Cardiac muscle cell (in vitro differentiated cells and primary cell): Measurements from ENCODE around the gene CEP78. TPM values are rescaled to one million over a fixed set of nuclear protein-coding genes. Genes with fewer than 3 reads are reported as not detected.
A peak's percentile ranks its signal among the peaks of the same experiment; 100 is the strongest.

Experiments used
- DNase-seq, 2 donors: peaks; one replicate each; pipeline versions ENCODE4 v3.0.0 to v3.0.0-alpha.2; 2010 to 2017; ENCODE audit warnings: low read depth in 1 of 2, low spot score in 1 of 2
- H3K27ac ChIP-seq: fragments of 200-600 bp; sonication (generic); 2 replicates; pipeline ENCODE4 v1.5.1; 2016
- H3K27me3 ChIP-seq: fragments of 200-600 bp; sonication (generic); 2 replicates; pipeline ENCODE4 v1.6.0; 2016; ENCODE audit warnings: control low read depth
- H3K36me3 ChIP-seq: fragments of 200-600 bp; sonication (generic); 2 replicates; pipeline ENCODE4 v1.5.1; 2016; ENCODE audit warnings: control low read depth
- H3K4me1 ChIP-seq: fragments of 200-600 bp; sonication (generic); 2 replicates; pipeline ENCODE4 v1.8.1; 2017; ENCODE audit warnings: low read depth, mild to moderate bottlenecking, mixed run types
- H3K4me3 ChIP-seq: fragments of 200-600 bp; sonication (generic); 2 replicates; pipeline ENCODE4 v1.5.1; 2016; ENCODE audit warnings: mild to moderate bottlenecking
- H3K9me3 ChIP-seq: fragments of 200-600 bp; sonication (generic); 2 replicates; pipeline ENCODE4 v1.5.1; 2017; ENCODE audit warnings: low read depth, mild to moderate bottlenecking, control low read depth
- CTCF ChIP-seq: IDR thresholded peaks from 2 replicates; pipeline ENCODE4 v1.5.1; 2012; ENCODE audit warnings: low read depth, mild to moderate bottlenecking, low read length
- polyA plus RNA-seq: library from polyadenylated mRNA; unstranded; fragments of >200 nt; fragmentation: Nextera tagmentation; extraction: Ambion mirVana; gene quantifications from 2 replicates; pipeline ENCODE4 v1.2.1, GENCODE V29; 2016
- total RNA-seq: library from RNA; depleted of rRNA; stranded (reverse); fragments of >200 nt; gene quantifications from 2 replicates; pipeline ENCODE4 v1.2.3, GENCODE V29; 2016

Gene CEP78
- 23.9 and 31.9 TPM in 2 replicates for total RNA-seq
- polyA plus RNA-seq, result 14.7 and 20.9 TPM in 2 replicates

GRCh38 chr9:78235762-78236550, at the start of gene CEP78:
CEP78 (plus strand) TSS chr9:78236075; CDS start chr9:78236351, 276 bp downstream.
- Histone ChIP-seq H3K27me3 (no peaks in the 10 kb centered on the region), H3K36me3 (peaks cover 8% of the 10 kb centered on the region), H3K27ac (peak within 1 kb of the TSS; percentile 85), H3K4me1 (no peaks in the 10 kb centered on the region), H3K9me3 (no peaks in the 10 kb centered on the region), H3K4me3 (peak within 1 kb of the TSS; percentile 84)
- TF ChIP-seq CTCF, result no peak
- peak; percentile 96 to 97 for DNase-seq

GRCh38 chr9:78187763-78188484, 48.0 kb upstream of the CEP78 start:
- H3K27me3 ChIP-seq, result no peaks in the 10 kb centered on the region
- H3K4me3 ChIP-seq, result no peak overlapping the region
- no peaks in the 10 kb centered on the region for H3K4me1 ChIP-seq
- H3K9me3 ChIP-seq, result no peaks in the 10 kb centered on the region
- no peak overlapping the region for H3K27ac ChIP-seq
- TF ChIP-seq CTCF, result no peak
- H3K36me3 ChIP-seq, result no peaks in the 10 kb centered on the region
- DNase-seq, result peak; percentile 3 to 66

GRCh38 chr9:78188594-78188993, 47.3 kb upstream of the CEP78 start:
- Histone ChIP-seq H3K27me3 (no peaks in the 10 kb centered on the region), H3K4me3 (no peak overlapping the region), H3K9me3 (no peaks in the 10 kb centered on the region), H3K36me3 (no peaks in the 10 kb centered on the region), H3K4me1 (no peaks in the 10 kb centered on the region), H3K27ac (no peak overlapping the region)
- no peak for TF ChIP-seq CTCF
- no peak for DNase-seq

GRCh38 chr9:78189001-78189400, 46.9 kb upstream of the CEP78 start:
- Histone ChIP-seq H3K36me3 (no peaks in the 10 kb centered on the region), H3K27me3 (no peaks in the 10 kb centered on the region), H3K4me3 (no peak overlapping the region), H3K9me3 (no peaks in the 10 kb centered on the region), H3K27ac (no peak overlapping the region), H3K4me1 (no peaks in the 10 kb centered on the region)
- no peak for DNase-seq
- no peak for TF ChIP-seq CTCF

- no peaks in the 10 kb centered on the region for H3K36me3 ChIP-seq
- no peak overlapping the region for H3K4me3 ChIP-seq
- TF ChIP-seq CTCF, result no peak
- no peaks in the 10 kb centered on the region for H3K4me1 ChIP-seq
- no peaks in the 10 kb centered on the region for H3K9me3 ChIP-seq
- H3K27me3 ChIP-seq, result no peaks in the 10 kb centered on the region
- H3K27ac ChIP-seq, result no peak overlapping the region
- peak in 1 of 2 donors; percentile 74 for DNase-seq
Observed at GRCh38 chr9:78189461-78189860, 46.4 kb upstream of the CEP78 start.
